Astrocyte (in vitro differentiated cells and primary cell): Measurements from ENCODE around the gene TMA7B. TPM values are rescaled to one million over a fixed set of nuclear protein-coding genes. Genes with fewer than 3 reads are reported as not detected.

Experiments
- DNase-seq: peaks from one replicate; pipeline ENCODE4 v3.0.0-alpha.2; 2010; ENCODE audit warnings: low read depth
- FAIRE-seq: peaks from 2 replicates; lab custom pipeline; 2011; peaks lifted over from hg19 to GRCh38; lab: Jason Lieb, UNC
- H2AFZ ChIP-seq: 2 replicates; pipeline ENCODE4 v1.6.0; 2012; ENCODE audit warnings: low read depth, low read length, inconsistent platforms
- H3K27ac ChIP-seq: 2 replicates; pipeline ENCODE4 v1.5.1; 2011; ENCODE audit warnings: low read depth, low read length, inconsistent platforms
- H3K27me3 ChIP-seq: 2 replicates; pipeline ENCODE4 v1.6.0; 2011; ENCODE audit warnings: low read length, inconsistent platforms; ENCODE audit not compliant: insufficient read depth
- H3K36me3 ChIP-seq: 2 replicates; pipeline ENCODE4 v1.5.1; 2011; ENCODE audit warnings: low read length, inconsistent platforms; ENCODE audit not compliant: insufficient read depth
- H3K4me1 ChIP-seq: 2 replicates; pipeline ENCODE4 v1.5.1; 2011; ENCODE audit warnings: low read length, inconsistent platforms; ENCODE audit not compliant: insufficient read depth
- H3K4me2 ChIP-seq: 2 replicates; pipeline ENCODE4 v1.6.0; 2012; ENCODE audit warnings: low read length, inconsistent platforms
- H3K4me3 ChIP-seq: 2 replicates; pipeline ENCODE4 v1.5.1; 2011; ENCODE audit warnings: low read depth, mild to moderate bottlenecking, low read length, inconsistent platforms; ENCODE audit not compliant: insufficient read depth
- H3K79me2 ChIP-seq: 2 replicates; pipeline ENCODE4 v1.6.0; 2012; ENCODE audit warnings: mild to moderate bottlenecking, low read length, inconsistent platforms; ENCODE audit not compliant: insufficient read depth
- H3K9ac ChIP-seq: 2 replicates; pipeline ENCODE4 v1.6.0; 2012; ENCODE audit warnings: mild to moderate bottlenecking, low read length, inconsistent platforms
- H3K9me3 ChIP-seq: 2 replicates; pipeline ENCODE4 v1.5.1; 2012; ENCODE audit warnings: low read depth, mild to moderate bottlenecking, low read length, inconsistent platforms; ENCODE audit not compliant: insufficient read depth
- H4K20me1 ChIP-seq: 2 replicates; pipeline ENCODE4 v1.6.0; 2012; ENCODE audit warnings: low read length, inconsistent platforms; ENCODE audit not compliant: insufficient read depth
- H3K27ac Mint-ChIP-seq: one replicate; pipeline ENCODE4 v1.8.0; 2021; ENCODE audit warnings: mild to moderate bottlenecking, mixed read lengths; ENCODE audit not compliant: unreplicated experiment
- H3K27me3 Mint-ChIP-seq: one replicate; pipeline ENCODE4 v1.8.0; 2021; ENCODE audit warnings: low read depth, mixed read lengths; ENCODE audit not compliant: unreplicated experiment
- H3K36me3 Mint-ChIP-seq: one replicate; pipeline ENCODE4 v1.8.0; 2021; ENCODE audit warnings: low read depth, mixed read lengths; ENCODE audit not compliant: unreplicated experiment
- H3K4me1 Mint-ChIP-seq: one replicate; pipeline ENCODE4 v1.8.0; 2021; ENCODE audit warnings: low read depth, mixed read lengths; ENCODE audit not compliant: unreplicated experiment
- H3K4me3 Mint-ChIP-seq: one replicate; pipeline ENCODE4 v1.8.0; 2021; ENCODE audit warnings: mild to moderate bottlenecking, moderate library complexity, mixed read lengths; ENCODE audit not compliant: unreplicated experiment
- H3K9me3 Mint-ChIP-seq: one replicate; pipeline ENCODE4 v1.8.0; 2021; ENCODE audit warnings: mild to moderate bottlenecking, mixed read lengths; ENCODE audit not compliant: unreplicated experiment
- CTCF ChIP-seq: IDR thresholded peaks from 2 replicates; pipeline ENCODE4 v1.5.1; 2011; ENCODE audit warnings: low read depth, mild to moderate bottlenecking, inconsistent platforms, low read length, moderate library complexity; ENCODE audit not compliant: insufficient read depth
- EZH2 ChIP-seq: IDR thresholded peaks from 2 replicates; pipeline ENCODE4 v1.6.1; 2012; ENCODE audit warnings: mild to moderate bottlenecking, low read length, inconsistent platforms; ENCODE audit not compliant: insufficient read depth
- total RNA-seq: library from RNA; stranded (reverse); gene quantifications from 2 replicates; pipeline ENCODE4 v1.2.1, GENCODE V29; 2021

TMA7B gene
- total RNA-seq, 1 donor from 2014 or later, result not detected

GRCh38 chr22:39932918-39933649, 27.1 kb upstream of the TMA7B start:
- Mint-ChIP-seq H3K27ac (no peak overlapping the region), H3K27me3 (peaks cover 21% of the 10 kb centered on the region), H3K36me3 (no peaks in the 10 kb centered on the region), H3K9me3 (no peaks in the 10 kb centered on the region), H3K4me1 (no peaks in the 10 kb centered on the region), H3K4me3 (no peak overlapping the region)
- FAIRE-seq, result no peak
- Histone ChIP-seq H3K27me3 (peaks cover 58% of the 10 kb centered on the region), H3K36me3 (no peaks in the 10 kb centered on the region), H3K9ac (no peak overlapping the region), H4K20me1 (no peaks in the 10 kb centered on the region), H2AFZ (no peak overlapping the region), H3K4me2 (no peak overlapping the region), H3K79me2 (no peaks in the 10 kb centered on the region), H3K4me3 (no peak overlapping the region), H3K27ac (no peak overlapping the region), H3K4me1 (no peaks in the 10 kb centered on the region), H3K9me3 (no peaks in the 10 kb centered on the region)
- TF ChIP-seq EZH2, result no peak
- peak; percentile 34 for TF ChIP-seq CTCF
- no peak for DNase-seq

- no peak overlapping the region for H3K27ac ChIP-seq
- DNase-seq (no peak), FAIRE-seq (no peak)
- Mint-ChIP-seq H3K27me3 (peaks cover 21% of the 10 kb centered on the region), H3K36me3 (no peaks in the 10 kb centered on the region), H3K4me1 (no peaks in the 10 kb centered on the region), H3K4me3 (no peak overlapping the region), H3K9me3 (no peaks in the 10 kb centered on the region), H3K27ac (no peak overlapping the region)
- no peak overlapping the region for H3K4me2 ChIP-seq
- H2AFZ ChIP-seq, result no peak overlapping the region
- TF ChIP-seq EZH2 (no peak), CTCF (no peak)
- H3K4me3 ChIP-seq, result no peak overlapping the region
- no peaks in the 10 kb centered on the region for H4K20me1 ChIP-seq
- H3K4me1 ChIP-seq, result no peaks in the 10 kb centered on the region
- H3K36me3 ChIP-seq, result no peaks in the 10 kb centered on the region
- H3K9me3 ChIP-seq, result no peaks in the 10 kb centered on the region
- H3K27me3 ChIP-seq, result peaks cover 54% of the 10 kb centered on the region
- H3K79me2 ChIP-seq, result no peaks in the 10 kb centered on the region
- no peak overlapping the region for H3K9ac ChIP-seq
These were observed 26.5 kb upstream of the TMA7B start for GRCh38 chr22:39933741-39934140.

GRCh38 chr22:39935116-39935515, 25.1 kb upstream of the TMA7B start:
- no peaks in the 10 kb centered on the region for H3K4me1 Mint-ChIP-seq
- FAIRE-seq, result no peak
- TF ChIP-seq EZH2 (no peak), CTCF (no peak)

More at GRCh38 chr22:39935116-39935515, 25.1 kb upstream of the TMA7B start:
- H3K27ac ChIP-seq, result no peak overlapping the region
- no peak overlapping the region for H3K4me3 ChIP-seq
- no peaks in the 10 kb centered on the region for H3K9me3 Mint-ChIP-seq
- H3K9me3 ChIP-seq, result no peaks in the 10 kb centered on the region
- no peak overlapping the region for H2AFZ ChIP-seq
- no peak overlapping the region for H3K4me3 Mint-ChIP-seq
- no peak for DNase-seq
- H3K79me2 ChIP-seq, result no peaks in the 10 kb centered on the region
- peaks cover 53% of the 10 kb centered on the region for H3K27me3 ChIP-seq
- no peaks in the 10 kb centered on the region for H3K4me1 ChIP-seq
- peaks cover 21% of the 10 kb centered on the region for H3K27me3 Mint-ChIP-seq
- no peaks in the 10 kb centered on the region for H4K20me1 ChIP-seq
- H3K36me3 Mint-ChIP-seq, result no peaks in the 10 kb centered on the region
- H3K9ac ChIP-seq, result no peak overlapping the region
- H3K4me2 ChIP-seq, result no peak overlapping the region
- H3K36me3 ChIP-seq, result no peaks in the 10 kb centered on the region
- H3K27ac Mint-ChIP-seq, result no peak overlapping the region
